Measurements from ENCODE around the gene SAMD5. TPM values are rescaled to one million over a fixed set of nuclear protein-coding genes. Genes with fewer than 3 reads are reported as not detected.

Gene SAMD5
- total and polyA plus RNA-seq, 7 donors, result 0.68 to 6.8 (median 1.1) TPM

DNA sequence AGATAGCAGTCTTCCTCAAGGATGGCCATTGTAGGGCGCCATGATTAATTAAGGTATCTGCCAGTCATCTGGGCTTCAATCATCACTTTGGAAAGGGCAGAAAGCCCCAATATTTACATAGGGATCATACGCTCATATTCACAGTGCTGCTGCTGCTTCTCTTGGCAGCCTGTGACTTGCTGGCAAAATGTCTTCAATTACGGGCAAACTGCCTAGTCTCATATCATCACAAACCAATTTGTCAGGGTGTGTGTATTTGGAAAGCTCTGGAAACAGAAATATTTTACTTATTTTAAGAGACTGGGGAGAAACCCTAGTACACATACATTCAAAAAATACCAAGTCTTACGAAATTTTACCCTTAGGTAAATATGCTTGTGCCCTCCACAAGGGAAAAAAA is 77.6 kb downstream of the SAMD5 start:
- no peaks in the 10 kb centered on the region for H3K9me3 ChIP-seq
- no peaks in the 10 kb centered on the region for H3K27me3 ChIP-seq
- intact Hi-C loops (cut with DNase I), result no loop called here
- peaks cover 0 to 9% (median 5%) of the 10 kb centered on the region in 4 donors for H3K4me1 ChIP-seq
- H3K36me3 ChIP-seq, result no peaks in the 10 kb centered on the region
- TF ChIP-seq, protein P1, sequence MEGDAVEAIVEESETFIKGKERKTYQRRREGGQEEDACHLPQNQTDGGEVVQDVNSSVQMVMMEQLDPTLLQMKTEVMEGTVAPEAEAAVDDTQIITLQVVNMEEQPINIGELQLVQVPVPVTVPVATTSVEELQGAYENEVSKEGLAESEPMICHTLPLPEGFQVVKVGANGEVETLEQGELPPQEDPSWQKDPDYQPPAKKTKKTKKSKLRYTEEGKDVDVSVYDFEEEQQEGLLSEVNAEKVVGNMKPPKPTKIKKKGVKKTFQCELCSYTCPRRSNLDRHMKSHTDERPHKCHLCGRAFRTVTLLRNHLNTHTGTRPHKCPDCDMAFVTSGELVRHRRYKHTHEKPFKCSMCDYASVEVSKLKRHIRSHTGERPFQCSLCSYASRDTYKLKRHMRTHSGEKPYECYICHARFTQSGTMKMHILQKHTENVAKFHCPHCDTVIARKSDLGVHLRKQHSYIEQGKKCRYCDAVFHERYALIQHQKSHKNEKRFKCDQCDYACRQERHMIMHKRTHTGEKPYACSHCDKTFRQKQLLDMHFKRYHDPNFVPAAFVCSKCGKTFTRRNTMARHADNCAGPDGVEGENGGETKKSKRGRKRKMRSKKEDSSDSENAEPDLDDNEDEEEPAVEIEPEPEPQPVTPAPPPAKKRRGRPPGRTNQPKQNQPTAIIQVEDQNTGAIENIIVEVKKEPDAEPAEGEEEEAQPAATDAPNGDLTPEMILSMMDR (IDR thresholded peaks at IDR 0.05), result no peak
- TF ChIP-seq POLR2A (IDR thresholded peaks at IDR 0.05) (no peak), EP300 (IDR thresholded peaks at IDR 0.05) (no peak), POLR2AphosphoS5 (IDR thresholded peaks at IDR 0.05) (no peak)
- no peak overlapping the region for H3K4me3 ChIP-seq
- H3K27ac ChIP-seq, result no peak overlapping the region
- DNase-seq, result no peak
- 11 to 50% methylated on average over 4 of the region's 4 CpGs for WGBS, 2 donors

DNA sequence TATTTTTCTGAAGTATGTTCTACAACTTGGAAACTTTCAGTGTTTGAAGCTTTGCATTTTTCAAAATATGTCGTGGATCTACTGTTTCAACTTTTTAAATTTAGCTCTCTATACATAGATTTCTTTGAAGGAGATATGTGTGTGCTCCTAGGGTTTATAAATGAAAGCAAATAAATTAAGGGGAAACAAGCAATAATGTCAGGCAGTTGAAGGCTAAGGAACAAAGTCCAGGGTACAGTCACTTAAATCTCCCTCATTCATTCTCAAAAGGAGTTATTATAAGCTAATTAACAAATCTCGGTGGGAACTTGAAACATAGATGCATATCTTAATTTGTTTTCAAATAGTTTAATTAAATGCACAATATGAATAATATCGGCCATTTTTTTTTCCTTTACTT is 79.4 kb downstream of the SAMD5 start:
- Histone ChIP-seq H3K4me3 (no peak overlapping the region), H3K27ac (no peak overlapping the region), H3K36me3 (no peaks in the 10 kb centered on the region), H3K4me1 (peaks cover 0 to 9% (median 5%) of the 10 kb centered on the region in 4 donors), H3K9me3 (no peaks in the 10 kb centered on the region), H3K27me3 (no peaks in the 10 kb centered on the region)
- intact Hi-C loops (cut with DNase I), result no loop called here
- TF ChIP-seq POLR2A (IDR thresholded peaks at IDR 0.05) (no peak), POLR2AphosphoS5 (IDR thresholded peaks at IDR 0.05) (no peak), EP300 (IDR thresholded peaks at IDR 0.05) (no peak)
- TF ChIP-seq, protein P1 (IDR thresholded peaks at IDR 0.05), result no peak
- no peak for DNase-seq
- 32 to 67% methylated on average over 3 of the region's 3 CpGs for WGBS, 2 donors

DNA sequence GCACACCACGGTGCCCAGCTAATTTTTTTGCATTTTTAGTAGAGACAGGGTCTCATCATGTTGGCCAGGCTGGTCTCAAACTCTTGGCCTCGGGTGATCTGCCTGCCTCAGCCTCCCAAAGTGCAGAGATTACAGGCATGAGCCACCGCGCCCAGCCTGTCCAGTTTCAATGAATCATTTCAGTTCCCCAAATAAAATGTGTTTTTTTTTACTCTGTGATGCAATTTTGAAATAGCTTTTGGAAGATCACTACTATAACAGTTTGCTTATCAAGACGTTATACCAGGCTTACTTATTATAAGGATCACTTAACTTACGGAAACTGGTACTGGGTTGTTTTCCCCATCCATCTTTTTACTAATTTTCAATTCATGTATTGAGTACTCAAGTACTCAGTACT is 80.0 kb downstream of the SAMD5 start:
- TF ChIP-seq POLR2A (IDR thresholded peaks at IDR 0.05) (no peak), POLR2AphosphoS5 (IDR thresholded peaks at IDR 0.05) (no peak), EP300 (IDR thresholded peaks at IDR 0.05) (no peak)
- TF ChIP-seq, protein P1 (IDR thresholded peaks at IDR 0.05), result no peak
- Histone ChIP-seq H3K27ac (no peak overlapping the region), H3K9me3 (no peaks in the 10 kb centered on the region), H3K36me3 (no peaks in the 10 kb centered on the region), H3K4me3 (no peak overlapping the region), H3K27me3 (no peaks in the 10 kb centered on the region), H3K4me1 (peaks cover 0 to 9% (median 5%) of the 10 kb centered on the region in 4 donors)
- no peak for DNase-seq
- WGBS, 2 donors, result 68 to 84% methylated on average over 6 of the region's 6 CpGs
- intact Hi-C loops (cut with DNase I), result no loop called here

DNA sequence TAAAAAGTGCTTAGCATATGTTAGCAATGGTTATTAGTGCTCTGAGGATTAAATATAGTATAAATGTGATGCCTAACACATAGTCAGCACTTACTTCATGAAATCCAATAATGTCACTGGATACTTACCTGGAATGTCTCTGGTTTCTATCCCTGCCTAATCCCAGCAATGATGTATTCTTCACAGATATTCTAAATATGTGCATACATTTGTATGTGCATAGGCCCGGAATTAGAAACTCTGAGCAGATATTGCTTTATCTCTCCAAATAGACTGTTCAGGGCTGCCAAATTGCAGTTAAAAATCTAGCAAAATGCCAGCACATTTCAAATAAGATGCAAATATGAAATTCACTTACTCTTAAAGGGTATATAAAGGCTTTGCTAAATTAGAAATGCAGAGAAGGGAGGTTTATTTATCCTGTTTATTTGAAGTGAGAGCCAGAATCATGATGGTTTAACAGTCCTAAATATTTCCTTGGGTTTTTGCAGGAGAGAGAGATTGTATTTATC is 81.3 kb downstream of the SAMD5 start:
- Histone ChIP-seq H3K36me3 (no peaks in the 10 kb centered on the region), H3K4me3 (no peak overlapping the region), H3K27me3 (no peaks in the 10 kb centered on the region), H3K27ac (no peak overlapping the region), H3K9me3 (no peaks in the 10 kb centered on the region), H3K4me1 (peaks cover 0 to 9% (median 5%) of the 10 kb centered on the region in 4 donors)
- no peak for DNase-seq
- TF ChIP-seq POLR2AphosphoS5 (IDR thresholded peaks at IDR 0.05) (no peak), EP300 (IDR thresholded peaks at IDR 0.05) (no peak), POLR2A (IDR thresholded peaks at IDR 0.05) (no peak)
- TF ChIP-seq, protein P1 (IDR thresholded peaks at IDR 0.05), result no peak
- WGBS, 2 donors, result 43 to 85% methylated on average over 1 of the region's 1 CpG
- intact Hi-C loops (cut with DNase I), result no loop called here

DNA sequence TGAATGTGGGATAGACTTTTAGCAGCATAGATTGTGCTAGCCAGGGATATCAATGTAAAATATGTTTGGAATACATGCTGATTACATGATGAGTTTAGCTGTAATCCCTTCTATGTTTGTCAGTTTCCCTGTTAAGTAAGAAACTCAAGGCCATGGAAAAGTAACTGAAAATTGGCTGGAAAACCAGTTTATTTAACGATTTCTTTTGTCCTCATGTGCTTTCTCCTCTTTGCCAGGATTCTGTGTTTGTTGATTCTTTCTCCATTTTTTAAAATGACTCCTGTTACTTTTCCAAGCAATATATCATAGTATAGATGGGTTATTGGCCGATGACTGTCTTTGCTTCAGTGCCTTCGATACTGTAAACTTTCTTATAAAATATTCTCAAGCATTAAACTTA is 87.5 kb downstream of the SAMD5 start:
- Histone ChIP-seq H3K27me3 (no peaks in the 10 kb centered on the region), H3K27ac (no peak overlapping the region), H3K4me3 (no peak overlapping the region), H3K9me3 (no peaks in the 10 kb centered on the region), H3K4me1 (no peaks in the 10 kb centered on the region), H3K36me3 (no peaks in the 10 kb centered on the region)
- TF ChIP-seq POLR2AphosphoS5 (IDR thresholded peaks at IDR 0.05), result no peak
- TF ChIP-seq POLR2A (IDR thresholded peaks at IDR 0.05), result no peak
- TF ChIP-seq, protein P1 (IDR thresholded peaks at IDR 0.05), result no peak
- TF ChIP-seq EP300 (IDR thresholded peaks at IDR 0.05), result no peak
- 82% methylated on average over 3 of the region's 3 CpGs for WGBS, 2 donors
- intact Hi-C loops (cut with DNase I), result no loop called here
- no peak for DNase-seq

All from sigmoid colon (tissue), 7 donors.